Transverse colon (tissue), 4 donors: ENCODE results near the gene SDK1. TPM values are rescaled to one million over a fixed set of nuclear protein-coding genes. Genes with fewer than 3 reads are reported as not detected.

Source experiments
- DNase-seq: peaks from one replicate; pipeline ENCODE4 v3.0.0-alpha.2; 2019
- H3K27ac ChIP-seq, 4 donors: fragments of 200-600 bp; sonication (generic); 2 replicates each; pipeline ENCODE4 v1.5.1; 2016 to 2018; ENCODE audit warnings: inconsistent platforms in 4 of 4
- H3K27me3 ChIP-seq: fragments of 200-600 bp; sonication (generic); 2 replicates; pipeline ENCODE4 v1.5.1; 2017; ENCODE audit warnings: inconsistent platforms
- H3K36me3 ChIP-seq, 4 donors: fragments of 200-600 bp; sonication (generic); 2 replicates each; pipeline ENCODE4 v1.5.1; 2017 to 2019; ENCODE audit warnings: inconsistent platforms in 4 of 4
- H3K4me1 ChIP-seq, 4 donors: fragments of 200-600 bp; sonication (generic); 2 replicates each; pipeline ENCODE4 v1.5.1; 2017 to 2020; ENCODE audit warnings: inconsistent platforms in 4 of 4
- H3K4me3 ChIP-seq, 4 donors: fragments of 200-600 bp; sonication (generic); 1 replicate in 1 of 4; 2 replicates in 3 of 4; pipeline versions ENCODE4 v1.5.1 to v1.6.1; 2017 to 2019; ENCODE audit warnings: inconsistent platforms in 4 of 4
- H3K9me3 ChIP-seq, 2 donors: fragments of 200-600 bp; sonication (generic); 2 replicates each; pipeline ENCODE4 v1.5.1; 2017 to 2019; ENCODE audit warnings: inconsistent platforms in 2 of 2
- CTCF ChIP-seq, 5 experiments: fragments of 200-600 bp in 3 of 5; fragments of 450-650 bp in 2 of 5; sonication (generic) in 3 of 5; IDR thresholded peaks; 1 replicate in 2 of 5; 2 replicates in 3 of 5; pipeline ENCODE4 v1.5.1; 2016 to 2017; ENCODE audit warnings: antibody characterized with exemption in 5 of 5, inconsistent platforms in 3 of 5, mild to moderate bottlenecking in 2 of 5, moderate library complexity in 1 of 5
- EP300 ChIP-seq: sonication (generic); formaldehyde crosslinking; IDR thresholded peaks from one replicate; pipeline ENCODE4 v1.6.1; 2017; ENCODE audit warnings: antibody characterized with exemption, low read depth
- POLR2A ChIP-seq: fragments of 450-650 bp; IDR thresholded peaks from one replicate; pipeline ENCODE4 v1.6.1; 2016; ENCODE audit warnings: antibody characterized with exemption, mild to moderate bottlenecking, moderate library complexity
- POLR2AphosphoS5 ChIP-seq, 3 donors: sonication (generic); formaldehyde crosslinking; IDR thresholded peaks; one replicate each; pipeline ENCODE4 v1.6.1; 2016; ENCODE audit warnings: antibody characterized with exemption in 3 of 3
- WGBS, 2 donors: methylation state at CpG; one replicate each; pipeline ENCODE4 v1.1.5; 2018; ENCODE audit warnings: low coverage in 1 of 2; 5-methylcytosine and 5-hydroxymethylcytosine counted together
- in situ Hi-C, 4 donors: fragments of 200-750 bp; cut with MboI; loops; one replicate each; pipeline versions ENCODE4 v1.15.0 to v1.15.1; 2017; ENCODE audit warnings: low sequenced_read_pairs in 3 of 4, low pct_ligation_motif_present in 1 of 4, low pct_unique_long_range_greater_than_20kb in 1 of 4
- intact Hi-C: fragments of 100-400 bp; cut with DNase I; formaldehyde crosslinking; loops from one replicate; pipeline ENCODE4 v1.15.1; 2023; ENCODE audit warnings: low total_unique reads
- total RNA-seq, 4 donors: library from RNA; depleted of rRNA; stranded (reverse); fragments of >200 nt; gene quantifications; one replicate each; pipeline ENCODE4 v1.1.0, GENCODE V29; 2016

SDK1 gene
- total RNA-seq, 4 donors from 2014 or later = 4.0 to 8.6 (median 5.4) TPM

GRCh38 chr7:3294432-3295100, 6.5 kb upstream of the SDK1 start:
- Histone ChIP-seq H3K4me3 (no peak overlapping the region), H3K36me3 (no peaks in the 10 kb centered on the region), H3K27ac (no peak overlapping the region), H3K4me1 (no peaks in the 10 kb centered on the region), H3K9me3 (no peaks in the 10 kb centered on the region), H3K27me3 (peaks cover under 1% of the 10 kb centered on the region)
- intact Hi-C loops (no loop called here), in situ Hi-C loops (no loop called here)
- WGBS, 2 donors = 42 to 60% methylated on average over 3 to 10 of the region's 10 CpGs
- DNase-seq = peak; percentile 69
- TF ChIP-seq CTCF (IDR thresholded peaks at IDR 0.05) = no peak
- TF ChIP-seq POLR2A = no peak
- no peak for TF ChIP-seq POLR2AphosphoS5 (IDR thresholded peaks at IDR 0.05)
- TF ChIP-seq EP300 = no peak

- 72 to 79% methylated on average over 8 of the region's 8 CpGs for WGBS, 2 donors
- H3K4me3 ChIP-seq = no peak overlapping the region
- peaks cover 6 to 16% (median 12%) of the 10 kb centered on the region in 4 donors for H3K4me1 ChIP-seq
- peaks cover 16% of the 10 kb centered on the region for H3K27me3 ChIP-seq
- H3K9me3 ChIP-seq = no peaks in the 10 kb centered on the region
- no peak for TF ChIP-seq EP300
- TF ChIP-seq POLR2AphosphoS5 (IDR thresholded peaks at IDR 0.05) = no peak
- no peak for TF ChIP-seq CTCF (IDR thresholded peaks at IDR 0.05)
- no peak for TF ChIP-seq POLR2A
- H3K36me3 ChIP-seq = no peaks in the 10 kb centered on the region
- intact Hi-C loops = no loop called here
- no peak for DNase-seq
- H3K27ac ChIP-seq = no peak overlapping the region
- in situ Hi-C loops = no loop called here
These were observed 3.8 kb upstream of the SDK1 start for GRCh38 chr7:3297105-3297819.

GRCh38 chr7:3300221-3300650, 816 bp upstream of the SDK1 start:
- WGBS, 2 donors = 4% methylated on average over 20 of the region's 20 CpGs; no CpG with 5 or more reads in 1 of the 2 donors
- H3K36me3 ChIP-seq = no peaks in the 10 kb centered on the region
- H3K4me1 ChIP-seq = peaks cover 6 to 16% (median 12%) of the 10 kb centered on the region in 4 donors
- H3K9me3 ChIP-seq = no peaks in the 10 kb centered on the region
- H3K27ac ChIP-seq = peak overlapping the region in 1 of 4 donors; percentile 5
- H3K27me3 ChIP-seq = peaks cover 21% of the 10 kb centered on the region
- intact Hi-C loops = loop anchor here (5.0 kb wide), 1 partner anchor 597 kb away; no protein-coding TSS in a partner anchor
- in situ Hi-C loops = loop anchor here in 1 of 4 donors (25.0 kb wide), 1 partner anchor 587 kb away; no protein-coding TSS in a partner anchor
- H3K4me3 ChIP-seq = peak overlapping the region in 3 of 4 donors; percentile 22 to 56 (median 46)
- DNase-seq = no peak
- TF ChIP-seq POLR2AphosphoS5 (IDR thresholded peaks at IDR 0.05) (no peak), CTCF (IDR thresholded peaks at IDR 0.05) (no peak), POLR2A (no peak), EP300 (no peak)

- DNase-seq = no peak
- Histone ChIP-seq H3K27me3 (peaks cover 21% of the 10 kb centered on the region), H3K9me3 (no peaks in the 10 kb centered on the region), H3K4me1 (peaks cover 6 to 20% (median 12%) of the 10 kb centered on the region in 4 donors), H3K4me3 (peak overlapping the region; percentile 29 to 56 (median 48)), H3K36me3 (no peaks in the 10 kb centered on the region), H3K27ac (peak overlapping the region in 3 of 4 donors; percentile 58 to 66 (median 58))
- in situ Hi-C loops = loop anchor here in 1 of 4 donors (25.0 kb wide), 1 partner anchor 586 kb away; no protein-coding TSS in a partner anchor
- WGBS, 2 donors = 2% methylated on average over 39 of the region's 56 CpGs; no CpG with 5 or more reads in 1 of the 2 donors
- intact Hi-C loops = loop anchor here (5.0 kb wide), 1 partner anchor 596 kb away; no protein-coding TSS in a partner anchor
- TF ChIP-seq POLR2AphosphoS5 (IDR thresholded peaks at IDR 0.05) = no peak
- no peak for TF ChIP-seq CTCF (IDR thresholded peaks at IDR 0.05)
- no peak for TF ChIP-seq EP300
- no peak for TF ChIP-seq POLR2A
These were observed 338 bp downstream of the SDK1 start for GRCh38 chr7:3301449-3301731.
